ENCODE measurements around the gene ZBED5. TPM values are rescaled to one million over a fixed set of nuclear protein-coding genes. Genes with fewer than 3 reads are reported as not detected.

ZBED5 gene
- total and polyA plus RNA-seq, 8 donors, result 37.4 to 124 (median 116) TPM

DNA sequence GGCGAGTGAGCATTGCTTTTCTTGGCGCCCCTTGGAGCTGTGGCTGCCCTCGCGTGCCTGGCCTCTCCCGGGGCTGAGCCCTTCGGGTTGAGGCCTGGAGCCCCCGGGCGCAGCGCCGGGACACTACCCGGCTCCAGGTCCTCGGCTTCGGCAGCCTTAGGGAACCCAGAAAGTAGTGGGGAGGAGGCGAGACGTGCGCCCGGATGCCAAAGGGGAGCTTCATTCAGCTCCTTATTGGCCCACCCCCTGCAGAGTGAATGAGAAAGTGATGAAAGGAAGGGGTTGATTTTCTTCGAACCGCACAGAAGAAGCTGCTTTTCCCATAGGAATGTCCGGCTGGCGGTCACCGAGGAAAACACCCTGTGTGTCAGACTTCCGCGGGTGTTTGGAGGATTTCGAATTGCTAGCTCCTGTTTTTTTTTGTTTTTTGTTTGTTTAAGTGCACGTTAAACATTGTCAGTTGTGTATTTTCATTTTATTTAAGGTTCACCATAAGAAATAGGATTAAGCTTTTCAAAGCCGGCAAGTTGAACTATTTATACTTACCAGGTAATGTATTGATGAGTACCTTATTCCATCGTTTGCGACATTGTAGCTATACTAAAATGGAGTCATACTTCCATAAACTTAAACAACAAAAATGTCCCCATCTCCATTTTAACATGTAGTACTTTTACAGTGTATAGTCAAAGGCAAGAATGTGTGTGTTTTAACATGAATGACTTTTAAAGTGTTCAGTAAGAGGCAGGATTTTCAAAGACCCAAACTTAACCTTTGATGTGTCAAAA lies 48.3 kb downstream of the ZBED5 start:
- DNase-seq, result peak in 3 of 4 donors; percentile 30 to 86 (median 63)
- Histone ChIP-seq H3K4me3 (peak overlapping the region; percentile 97 to 98), H3K36me3 (peaks cover 12 to 26% of the 10 kb centered on the region in 2 donors), H3K9me3 (no peaks in the 10 kb centered on the region), H3K27me3 (no peaks in the 10 kb centered on the region), H3K4me1 (peaks cover 24 to 43% of the 10 kb centered on the region in 2 donors), H3K27ac (peak overlapping the region; percentile 99 to 100)
- ATAC-seq, result peak; percentile 25
- TF ChIP-seq, protein P1, sequence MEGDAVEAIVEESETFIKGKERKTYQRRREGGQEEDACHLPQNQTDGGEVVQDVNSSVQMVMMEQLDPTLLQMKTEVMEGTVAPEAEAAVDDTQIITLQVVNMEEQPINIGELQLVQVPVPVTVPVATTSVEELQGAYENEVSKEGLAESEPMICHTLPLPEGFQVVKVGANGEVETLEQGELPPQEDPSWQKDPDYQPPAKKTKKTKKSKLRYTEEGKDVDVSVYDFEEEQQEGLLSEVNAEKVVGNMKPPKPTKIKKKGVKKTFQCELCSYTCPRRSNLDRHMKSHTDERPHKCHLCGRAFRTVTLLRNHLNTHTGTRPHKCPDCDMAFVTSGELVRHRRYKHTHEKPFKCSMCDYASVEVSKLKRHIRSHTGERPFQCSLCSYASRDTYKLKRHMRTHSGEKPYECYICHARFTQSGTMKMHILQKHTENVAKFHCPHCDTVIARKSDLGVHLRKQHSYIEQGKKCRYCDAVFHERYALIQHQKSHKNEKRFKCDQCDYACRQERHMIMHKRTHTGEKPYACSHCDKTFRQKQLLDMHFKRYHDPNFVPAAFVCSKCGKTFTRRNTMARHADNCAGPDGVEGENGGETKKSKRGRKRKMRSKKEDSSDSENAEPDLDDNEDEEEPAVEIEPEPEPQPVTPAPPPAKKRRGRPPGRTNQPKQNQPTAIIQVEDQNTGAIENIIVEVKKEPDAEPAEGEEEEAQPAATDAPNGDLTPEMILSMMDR (IDR thresholded peaks at IDR 0.05), result no peak
- intact Hi-C loops (cut with DNase I), result loop anchor here in 1 of 2 donors (10.0 kb wide), 1 partner anchor 45 kb away; the partner anchor contains the start of gene ZBED5

DNA sequence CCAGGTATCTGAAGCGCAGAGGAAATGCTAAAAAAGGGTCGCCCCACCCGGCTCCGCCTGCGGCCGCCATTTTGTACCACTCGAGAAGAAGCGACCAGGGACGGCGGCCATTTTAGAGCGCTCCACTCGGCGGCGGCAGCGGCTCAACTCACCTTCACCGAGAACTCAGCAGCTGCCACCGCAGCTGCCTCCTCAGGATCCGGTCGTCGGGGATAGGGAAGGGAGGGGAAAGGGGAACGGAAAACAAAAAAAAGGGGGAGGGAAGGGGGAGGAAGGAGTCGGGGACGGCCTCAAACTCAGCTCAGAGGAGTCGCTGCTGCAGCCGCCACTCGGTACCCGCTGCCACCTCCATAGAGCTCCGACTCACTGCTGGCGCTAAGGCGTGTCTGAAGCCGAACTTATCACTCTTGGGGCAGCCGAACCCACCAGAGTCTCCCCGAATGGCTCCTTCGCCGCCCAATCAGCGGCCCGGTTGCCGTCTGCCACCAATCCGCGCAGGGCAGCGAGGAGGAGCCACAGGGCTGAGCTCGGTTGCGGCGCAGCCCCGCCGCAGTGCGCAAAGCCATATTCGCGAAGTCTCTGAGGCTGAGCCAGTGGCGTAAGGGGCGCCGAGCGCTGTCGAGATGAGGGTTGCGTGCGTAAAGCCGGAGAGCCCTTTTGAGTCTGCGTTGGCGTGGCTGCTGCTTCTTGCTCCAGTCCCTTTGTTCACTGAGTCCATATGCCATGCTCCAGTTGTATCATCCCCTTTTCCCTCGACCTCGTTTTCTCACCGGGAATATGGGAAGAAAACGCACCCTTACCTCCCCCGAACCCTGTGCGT lies 49.1 kb downstream of the ZBED5 start, which contains the start of gene EIF4G2:
TSS of gene EIF4G2 (minus strand) at position 374 of the 820 bp plus-strand sequence.
- intact Hi-C loops (cut with DNase I), result loop anchor here in 1 of 2 donors (10.0 kb wide), 1 partner anchor 46 kb away; the partner anchor contains the start of gene ZBED5
- ATAC-seq (peak; percentile 96), DNase-seq (peak; percentile 98 to 100 (median 99))
- TF ChIP-seq, protein P1 (IDR thresholded peaks at IDR 0.05), result no peak
- Histone ChIP-seq H3K4me1 (peaks cover 29 to 50% of the 10 kb centered on the region in 2 donors), H3K9me3 (no peaks in the 10 kb centered on the region), H3K4me3 (peak within 1 kb of the TSS; percentile 97 to 98), H3K36me3 (peaks cover 13 to 34% of the 10 kb centered on the region in 2 donors), H3K27ac (peak within 1 kb of the TSS; percentile 99 to 100), H3K27me3 (no peaks in the 10 kb centered on the region)

DNA sequence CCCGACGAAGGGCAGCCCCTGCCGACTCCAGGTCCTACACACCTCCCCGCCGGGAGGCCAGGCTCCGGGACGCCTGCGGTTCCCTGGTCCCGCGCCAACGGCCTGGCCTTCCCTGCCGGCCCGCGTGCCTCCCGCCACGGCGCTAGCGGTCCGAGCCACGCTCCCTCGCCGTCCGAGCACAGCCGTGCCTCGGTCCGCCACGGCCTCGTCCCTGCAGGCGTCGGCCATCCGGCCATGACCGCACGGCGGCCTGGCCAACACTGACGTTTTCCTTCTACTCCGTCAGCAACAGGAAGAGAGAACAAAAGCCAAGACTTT lies 49.7 kb downstream of the ZBED5 start:
- Histone ChIP-seq H3K27me3 (no peaks in the 10 kb centered on the region), H3K4me3 (peak overlapping the region; percentile 97 to 98), H3K36me3 (peaks cover 16 to 40% of the 10 kb centered on the region in 2 donors), H3K9me3 (no peaks in the 10 kb centered on the region), H3K4me1 (peaks cover 29 to 50% of the 10 kb centered on the region in 2 donors), H3K27ac (peak overlapping the region; percentile 99 to 100)
- TF ChIP-seq, protein P1 (IDR thresholded peaks at IDR 0.05), result no peak
- DNase-seq (peak in 1 of 4 donors; percentile 87), ATAC-seq (peak; percentile 9)
- intact Hi-C loops (cut with DNase I), result loop anchor here in 1 of 2 donors (10.0 kb wide), 1 partner anchor 47 kb away; the partner anchor contains the start of gene ZBED5

DNA sequence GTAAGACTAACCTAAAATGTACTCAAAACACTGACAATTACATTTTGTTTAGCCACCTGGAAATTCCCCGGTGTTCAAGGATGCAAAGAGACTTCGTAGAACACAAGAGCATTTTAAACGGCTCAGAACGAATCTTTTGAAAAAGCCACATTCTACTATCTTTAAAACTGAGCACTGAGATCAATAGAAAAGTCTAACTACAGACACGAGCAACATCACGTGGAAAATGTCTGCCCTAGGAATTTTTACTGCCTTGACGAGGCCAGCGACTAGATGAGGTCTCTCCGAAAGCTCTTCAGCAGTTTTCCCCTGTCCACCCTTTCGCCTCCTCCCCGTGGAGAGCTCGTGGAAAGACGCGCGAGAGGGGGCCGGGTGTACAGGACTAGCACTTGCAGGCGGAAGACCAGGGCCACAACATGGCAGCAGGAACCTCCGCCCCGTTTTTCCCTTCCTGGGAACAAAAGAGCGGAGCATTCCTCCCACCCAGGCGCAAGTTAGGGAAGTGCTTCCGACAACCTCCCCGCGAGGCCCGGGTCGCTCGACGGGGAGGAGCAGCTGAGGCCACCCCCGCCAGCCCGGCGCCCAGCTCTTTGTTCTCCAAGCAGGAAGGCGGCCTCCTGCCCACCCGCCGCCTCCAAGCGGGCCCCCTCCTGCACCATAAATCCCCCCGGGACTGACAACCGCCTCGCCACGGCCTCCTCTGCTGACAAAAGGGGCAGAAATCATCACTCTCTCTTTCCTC lies 50.2 kb downstream of the ZBED5 start:
- Histone ChIP-seq H3K4me1 (peaks cover 29 to 55% of the 10 kb centered on the region in 2 donors), H3K36me3 (peaks cover 21 to 45% of the 10 kb centered on the region in 2 donors)
- TF ChIP-seq, protein P1 (IDR thresholded peaks at IDR 0.05), result no peak

More for the DNA sequence above, 50.2 kb downstream of the ZBED5 start:
- Histone ChIP-seq H3K27ac (peak overlapping the region; percentile 99 to 100), H3K9me3 (no peaks in the 10 kb centered on the region), H3K4me3 (peak overlapping the region; percentile 97 to 98), H3K27me3 (no peaks in the 10 kb centered on the region)
- intact Hi-C loops (cut with DNase I), result loop anchor here in 1 of 2 donors (10.0 kb wide), 1 partner anchor 47 kb away; the partner anchor contains the start of gene ZBED5
- DNase-seq, result peak; percentile 44 to 91 (median 57)
- peak; percentile 14 for ATAC-seq

Measured in left lung (tissue), 10 donors.